ENCODE data around the gene AGPAT3.
A peak's percentile ranks its signal among the peaks of the same experiment; 100 is the strongest.

Gene AGPAT3

DNA sequence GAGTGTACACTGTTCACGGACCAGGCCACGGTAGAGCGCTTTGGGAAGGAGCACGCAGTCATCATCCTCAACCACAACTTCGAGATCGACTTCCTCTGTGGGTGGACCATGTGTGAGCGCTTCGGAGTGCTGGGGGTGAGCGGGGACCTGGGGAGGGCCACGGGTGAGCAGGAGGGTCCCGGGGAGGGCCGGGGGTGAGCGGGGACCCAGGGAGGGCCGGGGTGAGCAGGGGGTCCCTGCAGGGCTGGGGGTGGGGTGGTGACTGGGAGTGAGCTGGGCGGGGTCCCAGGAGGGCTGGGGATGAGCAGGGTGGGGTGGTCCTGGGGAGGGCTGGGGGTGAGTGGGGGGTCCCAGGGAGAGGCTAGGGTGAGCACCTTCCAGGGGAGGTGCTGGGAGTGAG, 103.0 kb downstream of the AGPAT3 start:
- TF ChIP-seq CTCF (conservative IDR thresholded peaks at IDR 0.05): no peak
- H3K27ac ChIP-seq: no peak overlapping the region

DNA sequence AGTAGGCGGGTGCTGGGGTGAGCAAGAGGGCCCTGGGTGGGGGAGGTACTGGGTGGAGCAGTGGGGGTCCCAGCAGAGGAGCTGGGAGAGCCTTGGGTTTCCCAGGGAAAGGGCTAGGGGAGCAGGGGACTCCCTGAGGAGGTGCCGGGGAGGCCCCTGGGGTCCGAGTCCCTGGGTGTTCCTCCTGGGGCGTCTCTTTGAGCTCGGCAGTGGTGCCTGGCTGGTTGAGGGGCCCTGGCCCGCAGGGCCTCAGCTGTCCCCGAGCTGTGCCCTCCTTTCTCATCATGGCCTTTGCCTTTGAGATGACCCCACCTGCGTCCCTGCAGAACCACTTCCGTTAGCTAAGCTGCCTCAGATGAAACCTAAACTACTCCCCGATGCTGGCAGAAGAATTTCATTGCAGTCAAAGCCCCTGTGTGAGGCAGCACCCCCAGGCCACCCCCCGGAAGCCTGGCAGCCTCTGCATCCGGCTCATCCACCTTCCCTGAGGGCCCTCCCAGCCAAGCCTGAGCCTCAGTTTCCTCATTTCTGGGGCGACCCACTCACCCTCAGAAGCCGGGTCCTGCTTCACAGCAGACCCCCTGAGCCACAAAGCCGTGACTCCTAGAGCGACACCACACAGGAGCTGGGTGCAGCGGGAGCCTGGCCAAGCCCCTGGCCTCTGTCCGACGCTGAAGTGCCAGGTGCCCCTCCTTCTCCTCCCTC, 103.5 kb downstream of the AGPAT3 start:
- TF ChIP-seq CTCF (conservative IDR thresholded peaks at IDR 0.05): no peak
- no peak overlapping the region for H3K27ac ChIP-seq

DNA sequence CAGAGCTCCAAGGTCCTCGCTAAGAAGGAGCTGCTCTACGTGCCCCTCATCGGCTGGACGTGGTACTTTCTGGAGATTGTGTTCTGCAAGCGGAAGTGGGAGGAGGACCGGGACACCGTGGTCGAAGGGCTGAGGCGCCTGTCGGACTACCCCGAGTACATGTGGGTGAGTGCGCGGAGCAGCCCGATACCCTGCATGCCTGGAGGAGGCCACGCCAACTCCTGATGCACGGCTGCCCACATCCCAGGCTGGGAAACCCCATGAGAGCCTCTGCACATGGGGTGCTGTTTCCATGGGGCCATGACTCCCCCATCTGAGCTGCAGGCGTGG, 104.1 kb downstream of the AGPAT3 start:
- no peak overlapping the region for H3K27ac ChIP-seq

GRCh38 chr21:43970551-43970950, 105.5 kb downstream of the AGPAT3 start:
- TF ChIP-seq CTCF (conservative IDR thresholded peaks at IDR 0.05): no peak
- H3K27ac ChIP-seq: no peak overlapping the region

More for the DNA sequence above, 104.1 kb downstream of the AGPAT3 start:
- no peak for TF ChIP-seq CTCF (conservative IDR thresholded peaks at IDR 0.05)

- no peak for TF ChIP-seq CTCF (conservative IDR thresholded peaks at IDR 0.05)
- H3K27ac ChIP-seq: peak overlapping the region; percentile 4; the same call in 1 of the 2 replicates
Observed at GRCh38 chr21:43971201-43971991, 106.4 kb downstream of the AGPAT3 start.

GRCh38 chr21:43971992-43972255, 106.9 kb downstream of the AGPAT3 start:
- H3K27ac ChIP-seq: peak overlapping the region; percentile 4; the same call in 1 of the 2 replicates
- TF ChIP-seq CTCF (conservative IDR thresholded peaks at IDR 0.05): no peak

DNA sequence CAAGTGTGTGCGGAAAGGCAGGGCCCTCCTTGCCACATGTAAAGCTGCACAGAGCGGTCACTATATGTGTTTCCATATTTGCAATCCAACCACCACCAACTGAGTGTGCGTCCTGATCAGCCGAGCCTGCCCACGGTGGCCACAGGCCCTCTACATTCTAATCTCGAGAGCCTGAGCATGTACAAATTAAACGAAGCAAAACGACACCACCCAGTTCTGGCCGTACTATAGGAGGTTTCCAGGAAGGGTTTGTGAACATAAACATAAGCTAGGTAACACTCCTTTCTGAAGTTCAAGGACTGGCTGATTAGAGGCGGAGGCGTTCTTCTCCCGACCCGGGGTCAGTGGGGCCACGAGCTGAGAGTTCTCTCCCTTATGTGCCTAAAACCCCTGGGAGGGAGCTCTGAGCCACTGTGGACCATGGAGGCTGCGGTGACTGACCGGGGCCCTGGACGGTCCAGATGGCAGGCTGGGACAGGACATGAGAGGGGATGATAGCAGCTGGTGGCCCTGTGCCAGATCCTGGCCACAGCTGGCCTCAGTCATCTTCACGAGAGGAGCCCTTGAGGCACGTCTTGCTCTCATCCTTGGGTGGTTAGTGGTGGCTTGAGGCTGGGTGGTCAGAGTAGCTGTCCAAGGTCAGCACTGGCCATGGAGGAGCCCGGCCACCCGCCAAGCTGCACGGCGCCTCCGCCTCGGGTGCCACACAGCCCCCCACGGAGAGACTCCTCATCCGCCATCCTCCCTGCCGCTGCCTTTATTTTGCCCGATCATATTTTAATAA, 108.0 kb downstream of the AGPAT3 start:
- no peak for TF ChIP-seq CTCF (conservative IDR thresholded peaks at IDR 0.05)
- H3K27ac ChIP-seq: 0 out of 2 replicates have a peak overlapping the region, but pooled peaks have one; percentile 6
